Neural cell (in vitro differentiated cells): ENCODE data around the gene NUDT3. TPM values are rescaled to one million over a fixed set of nuclear protein-coding genes. Genes with fewer than 3 reads are reported as not detected.

Experiments used
- H2AFZ ChIP-seq: fragments of 200-600, 300-800 bp; sonication (generic), shearing (Covaris generic); 2 replicates; pipeline ENCODE4 v1.6.0; 2014; ENCODE audit warnings: low read depth, mild to moderate bottlenecking, antibody characterized with exemption, low read length, moderate library complexity
- H3F3A ChIP-seq: fragments of 200-600 bp; shearing (Covaris generic); 2 replicates; pipeline ENCODE4 v1.6.1; 2016; ENCODE audit warnings: mild to moderate bottlenecking, moderate library complexity, mixed read lengths, antibody characterized with exemption, low read length; ENCODE audit not compliant: insufficient read depth, poor library complexity, severe bottlenecking
- H3K27ac ChIP-seq: fragments of 200-600, 300-800 bp; sonication (generic), shearing (Covaris generic); 2 replicates; pipeline ENCODE4 v1.5.1; 2014; ENCODE audit warnings: mild to moderate bottlenecking, low read length, moderate library complexity
- H3K27me3 ChIP-seq: fragments of 300-800, 200-600 bp; sonication (generic), shearing (Covaris generic); 2 replicates; pipeline ENCODE4 v1.6.0; 2014; ENCODE audit warnings: mild to moderate bottlenecking, low read depth, low read length, moderate library complexity; ENCODE audit not compliant: insufficient read depth
- H3K36me3 ChIP-seq: fragments of 300-800, 200-600 bp; sonication (generic), shearing (Covaris generic); 2 replicates; pipeline ENCODE4 v1.5.1; 2014; ENCODE audit warnings: mild to moderate bottlenecking, antibody characterized with exemption, low read length, moderate library complexity; ENCODE audit not compliant: insufficient read depth
- H3K4me2 ChIP-seq: fragments of 300-800, 200-600 bp; sonication (generic), shearing (Covaris generic); 2 replicates; pipeline ENCODE4 v1.6.0; 2014; ENCODE audit warnings: mild to moderate bottlenecking, low read length
- H3K4me3 ChIP-seq: fragments of 300-800, 200-600 bp; sonication (generic), shearing (Covaris generic); 2 replicates; pipeline ENCODE4 v1.5.1; 2014; ENCODE audit warnings: mild to moderate bottlenecking, low read length, moderate library complexity
- H3K79me2 ChIP-seq: fragments of 200-600 bp; shearing (Covaris generic); replicated peaks from 2 replicates; pipeline ENCODE4 v1.6.0; 2014; ENCODE audit warnings: mild to moderate bottlenecking, low read length, moderate library complexity; ENCODE audit not compliant: insufficient read depth
- H3K9ac ChIP-seq: fragments of 300-800, 200-600 bp; sonication (generic), shearing (Covaris generic); 2 replicates; pipeline ENCODE4 v1.6.1; 2016; ENCODE audit warnings: mild to moderate bottlenecking, low read length, mixed read lengths
- H3K9me2 ChIP-seq: fragments of 200-600 bp; shearing (Covaris generic); 2 replicates; pipeline ENCODE4 v1.6.1; 2016; ENCODE audit warnings: mild to moderate bottlenecking, low read length, mixed read lengths; ENCODE audit not compliant: insufficient read depth
- H3K9me3 ChIP-seq: fragments of 200-600, 300-800 bp; sonication (generic), shearing (Covaris generic); 2 replicates; pipeline ENCODE4 v1.6.1; 2016; ENCODE audit warnings: mild to moderate bottlenecking, mixed run types, low read length, moderate library complexity, mixed read lengths
- H4K20me1 ChIP-seq: fragments of 200-600 bp; shearing (Covaris generic); 2 replicates; pipeline ENCODE4 v1.6.1; 2016; ENCODE audit warnings: mild to moderate bottlenecking, mixed run types; ENCODE audit not compliant: insufficient read depth
- CTCF ChIP-seq: fragments of 450-650 bp; IDR thresholded peaks from 2 replicates; pipeline ENCODE4 v1.5.1; 2014; ENCODE audit warnings: antibody characterized with exemption, mild to moderate bottlenecking, moderate library complexity; ENCODE audit not compliant: poor library complexity, severe bottlenecking
- EP300 ChIP-seq: fragments of 450-650 bp; conservative IDR thresholded peaks from 2 replicates; pipeline ENCODE4 v1.6.1; 2014; ENCODE audit warnings: antibody characterized with exemption, mild to moderate bottlenecking, moderate library complexity; ENCODE audit not compliant: poor library complexity, severe bottlenecking
- EZH2 ChIP-seq: fragments of 200-600, 300-800 bp; shearing (Covaris generic), sonication (generic); IDR thresholded peaks from 2 replicates; pipeline ENCODE4 v1.6.1; 2014; ENCODE audit warnings: antibody characterized with exemption, low read length, borderline replicate concordance, mild to moderate bottlenecking; ENCODE audit not compliant: insufficient read depth, poor library complexity, severe bottlenecking
- MXI1 ChIP-seq: fragments of 450-650 bp; conservative IDR thresholded peaks from 2 replicates; pipeline ENCODE4 v1.6.1; 2014; ENCODE audit warnings: antibody characterized with exemption, mild to moderate bottlenecking; ENCODE audit not compliant: poor library complexity, severe bottlenecking
- POLR2AphosphoS5 ChIP-seq: IDR thresholded peaks from 2 replicates; pipeline ENCODE4 v1.6.1; 2012
- RAD21 ChIP-seq: fragments of 450-650 bp; conservative IDR thresholded peaks from 2 replicates; pipeline ENCODE4 v1.6.1; 2014; ENCODE audit warnings: antibody characterized with exemption, mild to moderate bottlenecking, moderate library complexity
- REST ChIP-seq: IDR thresholded peaks from 2 replicates; pipeline ENCODE4 v1.6.1; 2012; ENCODE audit warnings: borderline replicate concordance
- SMC3 ChIP-seq: fragments of 450-650 bp; conservative IDR thresholded peaks from 2 replicates; pipeline ENCODE4 v1.6.1; 2014; ENCODE audit warnings: antibody characterized with exemption, mild to moderate bottlenecking, moderate library complexity; ENCODE audit not compliant: poor library complexity
- TAF1 ChIP-seq: IDR thresholded peaks from 2 replicates; pipeline ENCODE4 v1.6.1; 2012; ENCODE audit warnings: low read depth
- polyA plus RNA-seq: library from polyadenylated mRNA; depleted of rRNA; stranded (reverse); fragments of >200 nt; gene quantifications from 2 replicates; pipeline ENCODE4 v1.2.3, GENCODE V29; 2014

NUDT3 gene
- polyA plus RNA-seq, 1 donor from 2014 or later, result 80.2 TPM

DNA sequence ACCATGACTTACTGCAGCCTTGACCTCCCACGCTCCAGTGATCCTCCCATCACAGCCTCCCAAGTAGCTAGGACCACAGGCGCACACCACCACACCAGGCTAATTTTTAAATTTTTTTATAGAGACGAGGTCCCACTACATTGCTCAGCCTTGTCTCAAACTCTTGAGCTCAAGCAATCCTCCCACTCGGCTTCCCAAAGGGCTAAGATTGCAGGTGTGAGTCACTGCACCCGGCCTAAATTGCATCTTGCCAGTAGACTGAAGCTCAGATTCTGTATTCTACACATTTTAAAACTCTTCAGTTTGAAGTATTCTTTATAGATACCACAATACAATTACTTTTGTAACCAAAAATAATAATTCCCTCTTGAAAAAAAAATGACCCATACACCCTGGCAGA lies 11.4 kb downstream of the NUDT3 start:
- no peak overlapping the region for H3K9ac ChIP-seq
- H3K27me3 ChIP-seq, result no peaks in the 10 kb centered on the region
- TF ChIP-seq SMC3 (no peak), CTCF (no peak), MXI1 (no peak), RAD21 (no peak), EZH2 (no peak), EP300 (no peak), REST (no peak), POLR2AphosphoS5 (no peak), TAF1 (no peak)
- H2AFZ ChIP-seq, result no peak overlapping the region
- peaks cover 6% of the 10 kb centered on the region for H4K20me1 ChIP-seq
- H3F3A ChIP-seq, result no peaks in the 10 kb centered on the region
- H3K9me3 ChIP-seq, result no peaks in the 10 kb centered on the region
- no peak overlapping the region for H3K27ac ChIP-seq
- H3K79me2 ChIP-seq, result peaks cover 79% of the 10 kb centered on the region
- H3K36me3 ChIP-seq, result no peaks in the 10 kb centered on the region
- H3K9me2 ChIP-seq, result no peaks in the 10 kb centered on the region
- no peak overlapping the region for H3K4me3 ChIP-seq
- H3K4me2 ChIP-seq, result no peak overlapping the region

GRCh38 chr6:34378470-34378869 lies 14.0 kb downstream of the NUDT3 start:
- no peak overlapping the region for H2AFZ ChIP-seq
- no peaks in the 10 kb centered on the region for H3K36me3 ChIP-seq
- peaks cover 8% of the 10 kb centered on the region for H4K20me1 ChIP-seq
- no peaks in the 10 kb centered on the region for H3F3A ChIP-seq
- peaks cover 63% of the 10 kb centered on the region for H3K79me2 ChIP-seq
- H3K4me2 ChIP-seq, result no peak overlapping the region
- TF ChIP-seq REST (no peak), RAD21 (no peak), EP300 (no peak), POLR2AphosphoS5 (no peak), CTCF (no peak), MXI1 (no peak), SMC3 (no peak), EZH2 (no peak), TAF1 (no peak)
- H3K9ac ChIP-seq, result no peak overlapping the region
- H3K9me3 ChIP-seq, result no peaks in the 10 kb centered on the region
- H3K4me3 ChIP-seq, result no peak overlapping the region
- H3K27me3 ChIP-seq, result no peaks in the 10 kb centered on the region
- H3K9me2 ChIP-seq, result no peaks in the 10 kb centered on the region
- no peak overlapping the region for H3K27ac ChIP-seq
